ENCODE data around the gene MGAT2. TPM values are rescaled to one million over a fixed set of nuclear protein-coding genes. Genes with fewer than 3 reads are reported as not detected.

The MGAT2 gene
- total RNA-seq, 4 donors from 2014 or later, result 18.5 to 26.4 (median 25.4) TPM

- no peak for TF ChIP-seq CTCF (IDR thresholded peaks at IDR 0.05; ENCODE audit: low read depth)
Measured at GRCh38 chr14:49641697-49642129, 21.1 kb downstream of the MGAT2 start.

DNA sequence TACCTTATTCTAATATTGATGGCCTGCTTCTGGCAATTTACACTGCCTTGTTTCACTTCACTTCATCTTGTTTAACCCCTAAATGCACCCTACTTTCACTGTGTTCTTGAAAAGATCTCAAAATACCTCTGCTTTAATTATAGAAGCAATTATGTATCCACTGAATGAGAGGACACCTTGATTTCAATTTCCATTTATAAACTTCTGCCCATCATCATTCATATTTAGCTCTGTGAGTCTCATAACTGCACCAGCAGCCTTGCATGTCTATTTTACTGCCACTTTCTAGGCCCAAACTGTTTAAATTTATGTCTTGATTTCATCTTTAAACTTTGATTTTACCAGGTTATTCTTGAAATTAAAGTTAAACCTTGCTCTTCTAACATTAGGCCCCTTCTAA is 21.6 kb downstream of the MGAT2 start:
- no peak for TF ChIP-seq CTCF (IDR thresholded peaks at IDR 0.05; ENCODE audit: low read depth)

GRCh38 chr14:49653508-49653907 is 32.9 kb downstream of the MGAT2 start:
- TF ChIP-seq CTCF (IDR thresholded peaks at IDR 0.05; ENCODE audit: low read depth), result no peak

GRCh38 chr14:49654511-49654910 is 33.9 kb downstream of the MGAT2 start:
- no peak for TF ChIP-seq CTCF (IDR thresholded peaks at IDR 0.05; ENCODE audit: low read depth)

DNA sequence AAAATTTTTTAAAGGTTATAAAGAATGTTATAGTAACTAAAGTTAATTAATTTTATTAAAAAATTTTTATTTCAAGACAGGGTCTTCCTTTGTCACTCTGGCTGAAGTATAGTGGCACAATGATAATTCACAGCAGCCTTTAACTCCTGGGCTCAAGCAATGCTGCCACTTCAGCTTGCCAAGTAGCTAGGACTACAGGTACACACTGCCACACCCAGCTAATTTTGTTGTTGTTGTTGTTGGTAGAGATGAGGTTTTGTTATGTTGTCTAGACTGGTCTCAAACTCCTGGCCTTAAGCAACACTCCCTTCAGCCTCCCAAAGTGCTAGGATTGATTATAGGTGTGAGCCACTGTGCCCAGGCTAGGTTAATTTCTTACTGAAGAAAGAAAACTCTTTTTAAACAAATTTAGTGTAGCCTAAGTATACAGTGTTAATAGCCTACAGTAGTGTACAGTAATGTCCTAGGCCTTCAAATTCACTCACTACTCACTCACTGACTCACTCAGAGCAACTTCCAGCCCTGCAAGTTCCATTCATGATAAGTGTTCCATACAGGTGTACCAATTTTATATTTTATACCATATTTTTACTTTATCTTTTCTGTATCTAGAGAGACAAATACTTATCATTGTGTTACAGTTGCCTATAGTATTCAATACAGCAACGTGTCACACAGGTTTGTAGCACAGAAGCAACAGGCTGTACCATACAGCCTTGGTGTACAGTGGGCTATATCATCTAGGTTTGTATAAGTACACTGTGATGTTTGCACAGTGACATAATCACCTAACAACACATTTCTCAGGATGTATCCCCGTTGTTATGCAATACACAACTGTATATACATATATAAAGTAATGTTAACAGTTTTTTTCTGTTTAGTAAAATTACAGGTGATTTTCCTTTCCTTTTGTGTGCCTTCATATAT is 39.2 kb downstream of the MGAT2 start:
- no peak for TF ChIP-seq CTCF (IDR thresholded peaks at IDR 0.05; ENCODE audit: low read depth)

- TF ChIP-seq CTCF (IDR thresholded peaks at IDR 0.05; ENCODE audit: low read depth), result no peak
Measured at GRCh38 chr14:49670475-49670874, 49.9 kb downstream of the MGAT2 start.

Small RNA genes within 50 kb of the gene (small RNA-seq; reads per million reads assigned to genes)
- gene AL139099.3 (not detected), gene AL139099.4 (not detected), gene RF00019 (0.49 reads per million)

Other genes starting within 250 kb of the MGAT2 start
- over 10,000 TPM in 1 of 4 donors, 1,000 to 10,000 TPM in 3; 1,482 to 17,640 (median 3,936) TPM for gene RPS29, start 34.4 kb upstream of the MGAT2 start, total RNA-seq
- 10 to 100 TPM in 3 of 4 donors, 1 to 10 TPM in 1; 6.6 to 12.6 (median 11.7) TPM for gene LRR1, start 21.9 kb upstream of the MGAT2 start, total RNA-seq
- 100 to 1,000 TPM; 170 to 230 (median 206) TPM for gene RPL36AL, start 173 bp upstream of the MGAT2 start, total RNA-seq
- 1 to 10 TPM; 5.7 to 8.1 (median 7.2) TPM for gene DNAAF2, start 14.4 kb downstream of the MGAT2 start, total RNA-seq
- gene POLE2, start 67.4 kb downstream of the MGAT2 start, total RNA-seq, result 1 to 10 TPM in 2 of 4 donors, under 1 TPM in 2; 0.65 to 2.0 (median 0.90) TPM
- 10 to 100 TPM in 1 of 4 donors, 1 to 10 TPM in 3; 8.3 to 13.4 (median 8.6) TPM for gene KLHDC1, start 72.3 kb downstream of the MGAT2 start, total RNA-seq
- gene KLHDC2, start 147.4 kb downstream of the MGAT2 start, total RNA-seq, result 100 to 1,000 TPM in 1 of 4 donors, 10 to 100 TPM in 3; 75.8 to 104 (median 83.6) TPM
- gene NEMF, start 232.0 kb downstream of the MGAT2 start, total RNA-seq, result 100 to 1,000 TPM in 1 of 4 donors, 10 to 100 TPM in 3; 81.0 to 126 (median 84.8) TPM

Measured in subcutaneous adipose tissue (tissue), 4 donors.